K562 (cell line): ENCODE data around the gene TMEM100. TPM values are rescaled to one million over a fixed set of nuclear protein-coding genes. Genes with fewer than 3 reads are reported as not detected.

Experiments used
- ATAC-seq: fragments of 200-7000 bp; cut with Tn5 transposase; 3 replicates; pipeline ENCODE4 v1.9.1; 2020; ENCODE audit warnings: moderate library complexity
- BruUV-seq: library from RNA; stranded (reverse); fragments of 400-500 nt; replicated peaks from 2 replicates; lab custom pipeline; 2021; lab: Mats Ljungman, UMichigan
- CTCF ChIA-PET: fragments of 300-600 bp; formaldehyde crosslinking; extraction: SDS; loops from one replicate; lab custom pipeline; 2021; ENCODE audit warnings: low intra/inter-chr PET ratio; lab: Yijun Ruan, JAX
- POLR2A ChIA-PET: fragments of 300-600, 350-650 bp; sonication (Branson Sonifier 250); formaldehyde crosslinking; extraction: SDS; loops from one replicate; lab custom pipeline; 2021; ENCODE audit warnings: antibody characterized with exemption, inconsistent platforms; lab: Yijun Ruan, JAX
- DNase-seq, 4 experiments: peaks; one replicate each; pipeline versions ENCODE4 v3.0.0 to v3.0.0-alpha.2; 2011 to 2018; ENCODE audit warnings: low spot score in 3 of 4, mixed read lengths in 3 of 4; ENCODE audit errors: extremely low read depth in 1 of 4
- FAIRE-seq: peaks from 2 replicates; lab custom pipeline; 2011; peaks lifted over from hg19 to GRCh38; lab: Jason Lieb, UNC
- H2AFZ ChIP-seq: 2 replicates; pipeline ENCODE4 v1.6.0; 2011; ENCODE audit warnings: low read depth, low read length, control low read depth, inconsistent platforms
- H3K27ac ChIP-seq: fragments of 200-600 bp; 3 replicates; pipeline ENCODE4 v1.8.0; 2011; ENCODE audit warnings: low read depth, mild to moderate bottlenecking, control low read depth, inconsistent platforms, low read length, moderate library complexity, mixed read lengths; ENCODE audit errors: extremely low read depth
- H3K27me3 ChIP-seq, 2 experiments: fragments of 300-600 bp in 1 of 2; 2 replicates in 1 of 2; 3 replicates in 1 of 2; pipeline versions ENCODE4 v1.6.0 to v1.8.0; 2011; ENCODE audit warnings: inconsistent platforms in 2 of 2, low read length in 2 of 2, mild to moderate bottlenecking in 1 of 2, mixed read lengths in 1 of 2, moderate library complexity in 1 of 2; ENCODE audit not compliant: control insufficient read depth in 2 of 2, insufficient read depth in 2 of 2
- H3K36me3 ChIP-seq: fragments of 300-600 bp; 3 replicates; pipeline ENCODE4 v1.8.0; 2011; ENCODE audit warnings: mild to moderate bottlenecking, low read length, inconsistent platforms; ENCODE audit not compliant: control insufficient read depth, insufficient read depth
- H3K4me1 ChIP-seq, 2 experiments: fragments of 200-600 bp in 1 of 2; replicated peaks in 1 of 2; 2 replicates in 1 of 2; 3 replicates in 1 of 2; pipeline versions ENCODE4 v1.5.1 to v1.8.0; 2011; ENCODE audit warnings: inconsistent platforms in 2 of 2, low read length in 2 of 2, mild to moderate bottlenecking in 1 of 2, mixed read lengths in 1 of 2, moderate library complexity in 1 of 2; ENCODE audit not compliant: control insufficient read depth in 2 of 2, insufficient read depth in 2 of 2
- H3K4me2 ChIP-seq: 2 replicates; pipeline ENCODE4 v1.6.1; 2011; ENCODE audit warnings: low read length, control low read depth, inconsistent platforms, mixed read lengths; ENCODE audit not compliant: insufficient read depth
- H3K4me3 ChIP-seq: fragments of 200-600 bp; sonication (generic), shearing (Covaris generic); 2 replicates; pipeline ENCODE4 v1.5.1; 2016; ENCODE audit warnings: control low read depth, inconsistent platforms
- H3K79me2 ChIP-seq: fragments of 200-600 bp; 3 replicates; pipeline ENCODE4 v1.8.0; 2011; ENCODE audit warnings: low read length, inconsistent platforms; ENCODE audit not compliant: control insufficient read depth, insufficient read depth
- H3K9ac ChIP-seq, 2 experiments: 2 replicates each; pipeline versions ENCODE4 v1.6.0 to v1.6.1; 2011; ENCODE audit warnings: low read depth in 2 of 2, low read length in 2 of 2, control low read depth in 1 of 2, inconsistent platforms in 1 of 2, mild to moderate bottlenecking in 1 of 2, mixed read lengths in 1 of 2; ENCODE audit not compliant: insufficient read depth in 1 of 2
- H3K9me1 ChIP-seq: one replicate; pipeline ENCODE4 v1.6.0; 2011; ENCODE audit warnings: inconsistent platforms, mild to moderate bottlenecking, low read length, moderate library complexity; ENCODE audit not compliant: control insufficient read depth, insufficient read depth
- H3K9me3 ChIP-seq: replicated peaks from 2 replicates; pipeline ENCODE4 v1.5.1; 2011; ENCODE audit warnings: low read depth, low read length, inconsistent platforms; ENCODE audit not compliant: control insufficient read depth, insufficient read depth
- H4K20me1 ChIP-seq: replicated peaks from 2 replicates; pipeline ENCODE4 v1.6.1; 2011; ENCODE audit warnings: low read length, inconsistent platforms, mixed read lengths; ENCODE audit not compliant: control insufficient read depth, insufficient read depth
- ELF2 ChIP-seq: fragments of 250-450 bp; sonication (Bioruptor Pico); IDR thresholded peaks from 2 replicates; pipeline ENCODE4 v1.5.0; 2021; ENCODE audit warnings: mild to moderate bottlenecking
- FOXP1 ChIP-seq: sonication (generic); formaldehyde crosslinking; IDR thresholded peaks from 2 replicates; pipeline ENCODE4 v1.8.0; 2022; ENCODE audit warnings: mild to moderate bottlenecking, missing genetic modification reagents
- HCFC1 ChIP-seq: IDR thresholded peaks from 2 replicates; pipeline ENCODE4 v1.6.1; 2012; ENCODE audit warnings: low read depth, low read length, improper control_type of control experiment
- SMC3 ChIP-seq: conservative IDR thresholded peaks from 2 replicates; pipeline ENCODE4 v1.6.1; 2011; ENCODE audit warnings: low read depth, low read length, improper control_type of control experiment; ENCODE audit not compliant: insufficient read depth
- ZBTB2 ChIP-seq: fragments of 450-650 bp; IDR thresholded peaks from 2 replicates; pipeline ENCODE4 v1.6.1; 2016; ENCODE audit warnings: antibody characterized with exemption
- WGBS: fragments of 100-300 bp; shearing (Covaris generic); methylation state at CpG from one replicate; pipeline ENCODE4 v1.1.6; 2016; ENCODE audit warnings: low coverage, mixed read lengths; ENCODE audit not compliant: insufficient coverage; ENCODE audit errors: missing lambda C conversion rate; 5-methylcytosine and 5-hydroxymethylcytosine counted together
- in situ Hi-C: fragments of 300-500 bp; cut with MboI; formaldehyde crosslinking; loops from 4 replicates; pipeline ENCODE4 v1.15.0; 2018; ENCODE audit warnings: inconsistent platforms, mixed read lengths
- intact Hi-C: fragments of 100-400 bp; cut with micrococcal nuclease; formaldehyde crosslinking; loops from 2 replicates; pipeline ENCODE4 v1.14.2; 2022
- polyA plus RNA-seq, 8 experiments: library from polyadenylated mRNA; depleted of rRNA in 4 of 8; stranded (reverse) in 5 of 8; unstranded in 3 of 8; fragments of >200 nt; fragmentation: Nextera tagmentation in 2 of 8; fragmentation: Illumina TruSeq in 1 of 8; extraction: Ambion mirVana in 2 of 8; extraction: Trizol in 1 of 8; gene quantifications; 2 replicates each; pipeline versions ENCODE4 v1.2.1 to v1.2.3, GENCODE V29; 2011 to 2014; ENCODE audit warnings: inconsistent platforms in 1 of 8, missing spikeins in 1 of 8
- total RNA-seq, 7 experiments: library from RNA; depleted of rRNA in 6 of 7; stranded (reverse); fragments of >200 nt in 6 of 7; fragmentation: Illumina TruSeq in 2 of 7; extraction: Trizol in 2 of 7; gene quantifications; 2 replicates each; pipeline versions ENCODE4 v1.2.1 to v1.2.3, GENCODE V29; 2011 to 2021; ENCODE audit warnings: low replicate concordance in 1 of 7
- TF ChIP-seq, protein P1 (sequence below): fragments of 250-450 bp; sonication (Bioruptor Pico); IDR thresholded peaks from 2 replicates; pipeline ENCODE4 v1.5.0; 2022; ENCODE audit warnings: mild to moderate bottlenecking

TMEM100 gene
- total and polyA plus RNA-seq, 9 of the 15 experiments (the other 6 are each of a cell fraction or from before 2014, with no cell fraction given), result 0.12 to 0.50 (median 0.19) TPM

GRCh38 chr17:55683550-55684315, 38.9 kb downstream of the TMEM100 start (continued):
- TF ChIP-seq, protein P1, sequence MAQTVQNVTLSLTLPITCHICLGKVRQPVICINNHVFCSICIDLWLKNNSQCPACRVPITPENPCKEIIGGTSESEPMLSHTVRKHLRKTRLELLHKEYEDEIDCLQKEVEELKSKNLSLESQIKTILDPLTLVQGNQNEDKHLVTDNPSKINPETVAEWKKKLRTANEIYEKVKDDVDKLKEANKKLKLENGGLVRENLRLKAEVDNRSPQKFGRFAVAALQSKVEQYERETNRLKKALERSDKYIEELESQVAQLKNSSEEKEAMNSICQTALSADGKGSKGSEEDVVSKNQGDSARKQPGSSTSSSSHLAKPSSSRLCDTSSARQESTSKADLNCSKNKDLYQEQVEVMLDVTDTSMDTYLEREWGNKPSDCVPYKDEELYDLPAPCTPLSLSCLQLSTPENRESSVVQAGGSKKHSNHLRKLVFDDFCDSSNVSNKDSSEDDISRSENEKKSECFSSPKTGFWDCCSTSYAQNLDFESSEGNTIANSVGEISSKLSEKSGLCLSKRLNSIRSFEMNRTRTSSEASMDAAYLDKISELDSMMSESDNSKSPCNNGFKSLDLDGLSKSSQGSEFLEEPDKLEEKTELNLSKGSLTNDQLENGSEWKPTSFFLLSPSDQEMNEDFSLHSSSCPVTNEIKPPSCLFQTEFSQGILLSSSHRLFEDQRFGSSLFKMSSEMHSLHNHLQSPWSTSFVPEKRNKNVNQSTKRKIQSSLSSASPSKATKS (CRISPR knock-in tag), result no peak
- TF ChIP-seq, all 486 proteins: peak for 11

DNA sequence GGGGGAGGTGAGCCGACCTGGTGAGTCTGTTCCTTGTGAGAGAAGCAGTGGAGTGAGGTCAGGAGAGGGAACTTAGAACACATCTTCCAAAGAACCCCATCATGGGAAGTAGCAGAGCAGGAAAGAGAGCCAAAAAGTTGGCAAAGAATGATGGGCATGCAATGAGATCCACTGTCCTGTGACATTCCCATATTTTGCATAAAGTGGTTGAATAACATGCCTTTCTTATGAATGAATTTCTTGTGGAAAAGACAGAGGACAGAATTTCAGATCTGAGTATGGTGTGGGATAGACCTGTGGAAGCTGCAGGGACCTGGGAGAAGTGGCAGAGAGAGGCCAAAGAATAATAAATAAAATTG, 41.3 kb downstream of the TMEM100 start:
- ATAC-seq, result no peak
- no peak for FAIRE-seq
- no peak overlapping the region for H3K27ac ChIP-seq
- WGBS, result 0% methylated on average over 1 of the region's 1 CpG
- ChIA-PET CTCF (no interaction called here), POLR2A (no interaction called here)
- no peaks in the 10 kb centered on the region for H3K4me1 ChIP-seq
- H3K4me3 ChIP-seq, result no peak overlapping the region
- H3K27me3 ChIP-seq, result peaks cover 8 to 10% of the 10 kb centered on the region in 2 experiments; a peak in 2 of 5 replicates
- H3K9ac ChIP-seq, result no peak overlapping the region
- DNase-seq, result no peak
- H4K20me1 ChIP-seq, result no peaks in the 10 kb centered on the region
- H3K79me2 ChIP-seq, result no peaks in the 10 kb centered on the region
- TF ChIP-seq ZBTB2, result no peak
- TF ChIP-seq SMC3, result no peak
- TF ChIP-seq HCFC1, result no peak
- TF ChIP-seq FOXP1 (CRISPR knock-in tag), result no peak
- no peak for TF ChIP-seq ELF2 (CRISPR knock-in tag)
- H3K9me3 ChIP-seq, result no peaks in the 10 kb centered on the region
- no peaks in the 10 kb centered on the region for H3K9me1 ChIP-seq
- in situ Hi-C loops, result no loop called here
- H2AFZ ChIP-seq, result no peak overlapping the region
- H3K36me3 ChIP-seq, result no peaks in the 10 kb centered on the region
- intact Hi-C loops, result no loop called here
- H3K4me2 ChIP-seq, result no peak overlapping the region
- BruUV-seq, result no TSS peak
